ENCODE measurements around the gene BLTP1.

- TF ChIP-seq POLR2A (IDR thresholded peaks at IDR 0.05) (no peak), CTCF (IDR thresholded peaks at IDR 0.05 in 4 of 5, conservative IDR thresholded peaks at IDR 0.05 in 1 of 5) (no peak)
Measured at GRCh38 chr4:122146652-122147051, 5.5 kb upstream of the BLTP1 start.
